GM12878 (cell line): ENCODE data around the gene CERCAM. TPM values are rescaled to one million over a fixed set of nuclear protein-coding genes. Genes with fewer than 3 reads are reported as not detected.

Experiments used
- ATAC-seq: fragments of 200-7000 bp; cut with Tn5 transposase; 3 replicates; pipeline ENCODE4 v1.9.1; 2020; ENCODE audit warnings: mild to moderate bottlenecking, moderate library complexity
- BruUV-seq: library from RNA; stranded (reverse); fragments of 400-500 nt; replicated peaks from 2 replicates; lab custom pipeline; 2021; lab: Mats Ljungman, UMichigan
- CTCF ChIA-PET: fragments of 300-600 bp; sonication (Branson Sonifier 250); formaldehyde crosslinking; extraction: SDS; loops from one replicate; lab custom pipeline; 2021; ENCODE audit warnings: inconsistent platforms; lab: Yijun Ruan, JAX
- POLR2A ChIA-PET: fragments of 350-600 bp; formaldehyde crosslinking; extraction: SDS; loops from one replicate; lab custom pipeline; 2021; ENCODE audit warnings: inconsistent platforms; lab: Charles Lee
- RAD21 ChIA-PET: fragments of 300-600 bp; sonication (Branson Sonifier 250); formaldehyde crosslinking; loops from one replicate; lab custom pipeline; 2023; ENCODE audit warnings: antibody characterized with exemption; ENCODE audit not compliant: unreplicated experiment; lab: Charles Lee
- SMC1A ChIA-PET: fragments of 300-600 bp; sonication (Branson Sonifier 250); formaldehyde crosslinking; loops from one replicate; lab custom pipeline; 2023; ENCODE audit not compliant: unreplicated experiment, uncharacterized antibody; lab: Charles Lee
- DNase-seq: peaks from one replicate; pipeline ENCODE4 v3.0.0-alpha.2; 2011; ENCODE audit warnings: low read depth, low spot score
- FAIRE-seq: peaks from 3 replicates; lab custom pipeline; 2011; peaks lifted over from hg19 to GRCh38; lab: Jason Lieb, UNC
- H2AFZ ChIP-seq: 2 replicates; pipeline ENCODE4 v1.6.0; 2011; ENCODE audit warnings: low read depth, low read length, control low read depth; ENCODE audit not compliant: control insufficient read depth
- H3K27ac ChIP-seq: 2 replicates; pipeline ENCODE4 v1.5.1; 2011; ENCODE audit warnings: control low read depth; ENCODE audit not compliant: control insufficient read depth, insufficient read depth
- H3K27me3 ChIP-seq, 2 experiments: replicated peaks in 1 of 2; 2 replicates each; pipeline versions ENCODE4 v1.6.0 to v1.6.1; 2011; ENCODE audit warnings: low read length in 1 of 2; ENCODE audit not compliant: control insufficient read depth in 2 of 2, insufficient read depth in 2 of 2
- H3K36me3 ChIP-seq, 2 experiments: 2 replicates each; pipeline ENCODE4 v1.5.1; 2011; ENCODE audit warnings: low read length in 1 of 2; ENCODE audit not compliant: control insufficient read depth in 2 of 2, insufficient read depth in 2 of 2
- H3K4me1 ChIP-seq: 2 replicates; pipeline ENCODE4 v1.6.1; 2011; ENCODE audit warnings: mild to moderate bottlenecking, low read length, moderate library complexity, mixed read lengths; ENCODE audit not compliant: control insufficient read depth, insufficient read depth
- H3K4me2 ChIP-seq: 2 replicates; pipeline ENCODE4 v1.6.0; 2011; ENCODE audit warnings: control low read depth; ENCODE audit not compliant: control insufficient read depth, insufficient read depth
- H3K4me3 ChIP-seq: fragments of 200-600 bp; sonication (generic); 2 replicates; pipeline ENCODE4 v1.5.1; 2016
- H3K79me2 ChIP-seq: 2 replicates; pipeline ENCODE4 v1.6.0; 2011; ENCODE audit warnings: low read length; ENCODE audit not compliant: control insufficient read depth, insufficient read depth
- H3K9ac ChIP-seq: 2 replicates; pipeline ENCODE4 v1.8.0; 2011; ENCODE audit warnings: low read length, control low read depth, mixed read lengths; ENCODE audit not compliant: control insufficient read depth, insufficient read depth
- H3K9me3 ChIP-seq: replicated peaks from 3 replicates; pipeline ENCODE4 v1.5.1; 2011; ENCODE audit warnings: mild to moderate bottlenecking, low read length; ENCODE audit not compliant: control insufficient read depth, insufficient read depth
- H4K20me1 ChIP-seq: 2 replicates; pipeline ENCODE4 v1.6.0; 2011; ENCODE audit not compliant: control insufficient read depth, insufficient read depth
- HDAC6 ChIP-seq: fragments of 200-600 bp; sonication (generic); IDR thresholded peaks from one replicate; pipeline ENCODE4 v1.8.0; 2017; ENCODE audit warnings: antibody characterized with exemption; ENCODE audit not compliant: unreplicated experiment
- NKRF ChIP-seq: fragments of 450-650 bp; conservative IDR thresholded peaks from 2 replicates; pipeline ENCODE4 v1.6.1; 2017; ENCODE audit warnings: mild to moderate bottlenecking, moderate library complexity
- RB1 ChIP-seq: fragments of 450-650 bp; formaldehyde crosslinking; IDR thresholded peaks from 2 replicates; pipeline ENCODE4 v1.6.1; 2017; ENCODE audit warnings: mild to moderate bottlenecking, borderline replicate concordance
- SMAD5 ChIP-seq: IDR thresholded peaks from 2 replicates; pipeline ENCODE4 v1.6.1; 2016; ENCODE audit warnings: antibody characterized with exemption, low read depth
- SMC3 ChIP-seq: IDR thresholded peaks from 2 replicates; pipeline ENCODE4 v1.6.1; 2011; ENCODE audit warnings: low read length, improper control_type of control experiment, borderline replicate concordance
- SREBF1 ChIP-seq: IDR thresholded peaks from 2 replicates; pipeline ENCODE4 v1.6.1; 2012; ENCODE audit warnings: mild to moderate bottlenecking, low read length
- SUPT20H ChIP-seq: IDR thresholded peaks from 2 replicates; pipeline ENCODE4 v1.6.1; 2011; ENCODE audit warnings: low read depth, mild to moderate bottlenecking, low read length, moderate library complexity, borderline replicate concordance; ENCODE audit not compliant: control insufficient read depth
- TCF7 ChIP-seq: IDR thresholded peaks from 2 replicates; pipeline ENCODE4 v1.6.1; 2014; ENCODE audit warnings: antibody characterized with exemption, borderline replicate concordance
- WGBS: methylation state at CpG from one replicate; pipeline ENCODE4 v1.1.6; 2016; ENCODE audit warnings: low lambda C conversion rate; ENCODE audit not compliant: insufficient replicate concordance, insufficient coverage; ENCODE audit errors: missing lambda C conversion rate; 5-methylcytosine and 5-hydroxymethylcytosine counted together
- in situ Hi-C: fragments of 300-500 bp; cut with MboI; formaldehyde crosslinking; loops from 9 replicates; pipeline ENCODE4 v1.14.3; 2018; ENCODE audit warnings: mixed read lengths
- intact Hi-C: fragments of 100-400 bp; cut with micrococcal nuclease; formaldehyde crosslinking; loops from one replicate; pipeline ENCODE4 v1.14.2; 2022; ENCODE audit not compliant: unreplicated experiment
- polyA plus RNA-seq, 11 experiments: library from polyadenylated mRNA; depleted of rRNA in 4 of 11; unstranded in 6 of 11; stranded (reverse) in 5 of 11; fragments of >200 nt; fragmentation: Nextera tagmentation in 4 of 11; fragmentation: Illumina TruSeq in 1 of 11; extraction: Ambion mirVana in 4 of 11; extraction: Trizol in 1 of 11; gene quantifications; 1 replicate in 1 of 11; 2 replicates in 10 of 11; pipeline versions ENCODE4 v1.2.1 to v1.2.3, GENCODE V29; 2011 to 2016; ENCODE audit warnings: inconsistent platforms in 2 of 11, missing spikeins in 2 of 11, low read depth in 1 of 11
- total RNA-seq, 4 experiments: library from RNA; depleted of rRNA in 3 of 4; stranded (reverse); fragments of >200 nt in 3 of 4; fragmentation: Illumina TruSeq in 1 of 4; extraction: Trizol in 1 of 4; gene quantifications; 2 replicates each; pipeline versions ENCODE4 v1.2.1 to v1.2.3, GENCODE V29; 2013 to 2021
- TF ChIP-seq, protein P1 (sequence below): fragments of 450-650 bp; IDR thresholded peaks from 2 replicates; pipeline ENCODE4 v1.6.1; 2016; ENCODE audit warnings: mild to moderate bottlenecking

CERCAM gene
- total and polyA plus RNA-seq, 10 of the 15 experiments (the other 5 are each of a cell fraction or from before 2014, with no cell fraction given) = 0.05 to 6.7 (median 0.71) TPM

GRCh38 chr9:128416014-128416413 lies 4.6 kb upstream of the CERCAM start:
- no peak for FAIRE-seq
- H3K27me3 ChIP-seq = peaks cover 7 to 8% of the 10 kb centered on the region in 2 experiments
- in situ Hi-C loops = no loop called here

More at GRCh38 chr9:128416014-128416413, 4.6 kb upstream of the CERCAM start:
- ChIA-PET RAD21 (no interaction called here), CTCF (no interaction called here), POLR2A (no interaction called here), SMC1A (no interaction called here)
- Histone ChIP-seq H3K27ac (no peak overlapping the region), H3K4me2 (no peak overlapping the region), H3K9me3 (no peaks in the 10 kb centered on the region), H2AFZ (no peak overlapping the region), H3K79me2 (no peaks in the 10 kb centered on the region), H3K4me1 (peaks cover 2% of the 10 kb centered on the region), H3K4me3 (no peak overlapping the region), H3K9ac (no peak overlapping the region), H3K36me3 (no peaks in the 10 kb centered on the region), H4K20me1 (no peaks in the 10 kb centered on the region; the same call in 1 of the 2 replicates)
- ATAC-seq (no peak), DNase-seq (no peak)
- BruUV-seq = no TSS peak
- intact Hi-C loops = no loop called here
- no peak for TF ChIP-seq SMAD5
- TF ChIP-seq RB1 = no peak
- no peak for TF ChIP-seq HDAC6
- TF ChIP-seq, protein P1, sequence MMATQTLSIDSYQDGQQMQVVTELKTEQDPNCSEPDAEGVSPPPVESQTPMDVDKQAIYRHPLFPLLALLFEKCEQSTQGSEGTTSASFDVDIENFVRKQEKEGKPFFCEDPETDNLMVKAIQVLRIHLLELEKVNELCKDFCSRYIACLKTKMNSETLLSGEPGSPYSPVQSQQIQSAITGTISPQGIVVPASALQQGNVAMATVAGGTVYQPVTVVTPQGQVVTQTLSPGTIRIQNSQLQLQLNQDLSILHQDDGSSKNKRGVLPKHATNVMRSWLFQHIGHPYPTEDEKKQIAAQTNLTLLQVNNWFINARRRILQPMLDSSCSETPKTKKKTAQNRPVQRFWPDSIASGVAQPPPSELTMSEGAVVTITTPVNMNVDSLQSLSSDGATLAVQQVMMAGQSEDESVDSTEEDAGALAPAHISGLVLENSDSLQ = no peak
- TF ChIP-seq SMC3 = no peak
- TF ChIP-seq NKRF = no peak
- TF ChIP-seq SUPT20H = no peak
- TF ChIP-seq TCF7 = no peak
- TF ChIP-seq SREBF1 = no peak
- WGBS = 76% methylated on average over 6 of the region's 6 CpGs
